BJ (cell line): Measurements from ENCODE around the gene STUB1. TPM values are rescaled to one million over a fixed set of nuclear protein-coding genes. Genes with fewer than 3 reads are reported as not detected.
A peak's percentile ranks its signal among the peaks of the same experiment; 100 is the strongest.

Source experiments
- CTCF ChIA-PET: fragments of 350-600 bp; formaldehyde crosslinking; extraction: SDS; loops from one replicate; lab custom pipeline; 2021; ENCODE audit warnings: antibody characterized with exemption, inconsistent platforms; lab: Yijun Ruan, JAX
- POLR2A ChIA-PET: fragments of 300-600 bp; sonication (Branson Sonifier 250); formaldehyde crosslinking; extraction: SDS; loops from one replicate; lab custom pipeline; 2021; ENCODE audit warnings: antibody characterized with exemption; lab: Charles Lee
- DNase-seq: peaks from one replicate; pipeline ENCODE4 v3.0.0-alpha.2; 2011; ENCODE audit warnings: low read depth
- H3K27me3 ChIP-seq: 2 replicates; pipeline ENCODE4 v1.6.0; 2011; ENCODE audit warnings: low read length; ENCODE audit not compliant: control insufficient read depth, insufficient read depth
- H3K36me3 ChIP-seq: 2 replicates; pipeline ENCODE4 v1.5.1; 2011; ENCODE audit warnings: low read length; ENCODE audit not compliant: control insufficient read depth, insufficient read depth
- H3K4me3 ChIP-seq: 2 replicates; pipeline ENCODE4 v1.5.1; 2011; ENCODE audit warnings: low read depth, mild to moderate bottlenecking, control low read depth, low read length
- polyA plus RNA-seq: library from polyadenylated mRNA; depleted of rRNA; stranded (reverse); fragments of >200 nt; gene quantifications from 2 replicates; pipeline ENCODE4 v1.2.3, GENCODE V29; 2011
- TF ChIP-seq, protein P1 (sequence below): IDR thresholded peaks from 2 replicates; pipeline ENCODE4 v1.5.1; 2011; ENCODE audit warnings: low read depth, mild to moderate bottlenecking, control low read depth, inconsistent platforms, low read length, moderate library complexity; ENCODE audit not compliant: insufficient read depth

The STUB1 gene
- polyA plus RNA-seq, 1 experiment = 148 TPM

- Histone ChIP-seq H3K4me3 (no peak overlapping the region), H3K36me3 (no peaks in the 10 kb centered on the region), H3K27me3 (peaks cover 43% of the 10 kb centered on the region)
- TF ChIP-seq, protein P1, sequence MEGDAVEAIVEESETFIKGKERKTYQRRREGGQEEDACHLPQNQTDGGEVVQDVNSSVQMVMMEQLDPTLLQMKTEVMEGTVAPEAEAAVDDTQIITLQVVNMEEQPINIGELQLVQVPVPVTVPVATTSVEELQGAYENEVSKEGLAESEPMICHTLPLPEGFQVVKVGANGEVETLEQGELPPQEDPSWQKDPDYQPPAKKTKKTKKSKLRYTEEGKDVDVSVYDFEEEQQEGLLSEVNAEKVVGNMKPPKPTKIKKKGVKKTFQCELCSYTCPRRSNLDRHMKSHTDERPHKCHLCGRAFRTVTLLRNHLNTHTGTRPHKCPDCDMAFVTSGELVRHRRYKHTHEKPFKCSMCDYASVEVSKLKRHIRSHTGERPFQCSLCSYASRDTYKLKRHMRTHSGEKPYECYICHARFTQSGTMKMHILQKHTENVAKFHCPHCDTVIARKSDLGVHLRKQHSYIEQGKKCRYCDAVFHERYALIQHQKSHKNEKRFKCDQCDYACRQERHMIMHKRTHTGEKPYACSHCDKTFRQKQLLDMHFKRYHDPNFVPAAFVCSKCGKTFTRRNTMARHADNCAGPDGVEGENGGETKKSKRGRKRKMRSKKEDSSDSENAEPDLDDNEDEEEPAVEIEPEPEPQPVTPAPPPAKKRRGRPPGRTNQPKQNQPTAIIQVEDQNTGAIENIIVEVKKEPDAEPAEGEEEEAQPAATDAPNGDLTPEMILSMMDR = no peak
- POLR2A ChIA-PET = interaction anchor here (0.6 kb wide), 1 partner anchor 51 kb away, joined by 3 read pairs; no protein-coding TSS in a partner anchor
- DNase-seq = no peak
- CTCF ChIA-PET = interaction anchor here (1.1 to 4.2 kb wide), 2 partner anchors 9 to 82 kb away, joined by 8 to 13 read pairs; no protein-coding TSS in a partner anchor
These were observed 23.2 kb downstream of the STUB1 start for GRCh38 chr16:703406-703805.

DNA sequence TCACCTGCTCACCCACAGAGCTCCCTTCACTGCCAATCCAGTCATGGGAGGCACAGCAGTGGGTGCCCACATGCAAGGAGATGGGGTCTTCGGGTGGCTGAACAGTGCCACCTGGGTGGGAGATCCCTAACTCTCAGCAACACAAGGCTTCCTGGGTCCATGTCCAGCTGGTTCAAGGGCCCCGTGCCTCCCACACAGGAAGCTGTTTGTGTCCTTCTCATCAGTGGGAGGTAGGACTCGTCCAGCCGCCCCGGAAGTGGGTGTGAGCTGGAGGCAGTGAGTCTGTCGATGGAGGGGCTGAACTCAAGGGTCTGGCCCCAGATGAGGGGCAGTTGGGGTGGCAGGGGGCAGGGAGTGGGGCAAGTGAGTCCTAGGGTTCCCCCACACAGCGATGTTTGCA lies 23.8 kb downstream of the STUB1 start:
- no peaks in the 10 kb centered on the region for H3K36me3 ChIP-seq
- H3K4me3 ChIP-seq = no peak overlapping the region
- peaks cover 43% of the 10 kb centered on the region for H3K27me3 ChIP-seq
- ChIA-PET CTCF (interaction anchor here (0.6 to 4.2 kb wide), 3 partner anchors 8 to 306 kb away, joined by 3 to 13 read pairs (median 8); no protein-coding TSS in a partner anchor), POLR2A (interaction anchor here (0.6 kb wide), 1 partner anchor 52 kb away, joined by 3 read pairs; no protein-coding TSS in a partner anchor)
- TF ChIP-seq, protein P1 = no peak
- no peak for DNase-seq

GRCh38 chr16:704552-705380 lies 24.6 kb downstream of the STUB1 start:
- no peaks in the 10 kb centered on the region for H3K36me3 ChIP-seq
- H3K4me3 ChIP-seq = peak overlapping the region; percentile 11; the same call in 1 of the 2 replicates
- TF ChIP-seq, protein P1 = no peak
- peaks cover 40% of the 10 kb centered on the region for H3K27me3 ChIP-seq
- DNase-seq = no peak
- ChIA-PET CTCF (interaction anchor here (0.6 to 4.2 kb wide), 2 partner anchors 81 to 307 kb away, joined by 3 to 13 read pairs; no protein-coding TSS in a partner anchor), POLR2A (no interaction called here)

GRCh38 chr16:705431-706188 lies 25.4 kb downstream of the STUB1 start, which contains the start of gene FBXL16:
TSS of gene FBXL16 (minus strand) at chr16:705801. CDS start at chr16:697405, 8,396 bp downstream.
- DNase-seq = no peak
- CTCF ChIA-PET = interaction anchor here (4.2 kb wide), 1 partner anchor 80 kb away, joined by 13 read pairs; no protein-coding TSS in a partner anchor
- Histone ChIP-seq H3K4me3 (peak within 1 kb of the TSS; percentile 23), H3K36me3 (no peaks in the 10 kb centered on the region), H3K27me3 (peaks cover 40% of the 10 kb centered on the region)
- POLR2A ChIA-PET = no interaction called here
- TF ChIP-seq, protein P1 = no peak
